Liver (tissue), 9 donors: ENCODE data around the gene NCS1. TPM values are rescaled to one million over a fixed set of nuclear protein-coding genes. Genes with fewer than 3 reads are reported as not detected.

ENCODE experiments used
- DNase-seq: peaks from one replicate; pipeline ENCODE4 v3.0.0-alpha.2; 2017; ENCODE audit warnings: low spot score
- H3K27ac ChIP-seq, 2 donors: one replicate each; pipeline ENCODE4 v1.7.0; 2013; ENCODE audit warnings: inconsistent platforms in 2 of 2, low read length in 2 of 2, control low read depth in 1 of 2, low read depth in 1 of 2, mild to moderate bottlenecking in 1 of 2
- H3K27me3 ChIP-seq, 4 donors: one replicate each; pipeline versions ENCODE4 v1.6.1 to v1.7.0; 2013; ENCODE audit warnings: low read length in 3 of 4, inconsistent platforms in 1 of 4, mild to moderate bottlenecking in 1 of 4, moderate library complexity in 1 of 4; ENCODE audit not compliant: control insufficient read depth in 4 of 4, insufficient read depth in 4 of 4
- H3K36me3 ChIP-seq, 4 donors: one replicate each; pipeline versions ENCODE4 v1.6.1 to v1.7.0; 2013; ENCODE audit warnings: low read length in 3 of 4, mild to moderate bottlenecking in 3 of 4, low read depth in 1 of 4, moderate library complexity in 1 of 4; ENCODE audit not compliant: control insufficient read depth in 4 of 4, insufficient read depth in 3 of 4
- H3K4me1 ChIP-seq, 4 donors: one replicate each; pipeline versions ENCODE4 v1.6.1 to v1.7.0; 2013; ENCODE audit warnings: low read length in 3 of 4, mild to moderate bottlenecking in 3 of 4, moderate library complexity in 1 of 4; ENCODE audit not compliant: control insufficient read depth in 4 of 4, insufficient read depth in 4 of 4
- H3K4me3 ChIP-seq, 3 donors: one replicate each; pipeline versions ENCODE4 v1.6.1 to v1.7.0; 2013; ENCODE audit warnings: low read length in 3 of 3, control low read depth in 1 of 3, low read depth in 1 of 3, mild to moderate bottlenecking in 1 of 3
- H3K9ac ChIP-seq, 2 donors: one replicate each; pipeline ENCODE4 v1.7.0; 2013; ENCODE audit warnings: low read length in 2 of 2, mild to moderate bottlenecking in 2 of 2, moderate library complexity in 2 of 2, control low read depth in 1 of 2, low read depth in 1 of 2
- H3K9me3 ChIP-seq, 4 donors: one replicate each; pipeline versions ENCODE4 v1.6.1 to v1.7.0; 2013; ENCODE audit warnings: low read length in 3 of 4; ENCODE audit not compliant: control insufficient read depth in 4 of 4
- ATF3 ChIP-seq: IDR thresholded peaks from 2 replicates; pipeline ENCODE4 v1.6.1; 2016; ENCODE audit warnings: antibody characterized with exemption
- CTCF ChIP-seq: fragments of 150-350 bp; IDR thresholded peaks from 2 replicates; pipeline ENCODE4 v1.5.1; 2017; ENCODE audit warnings: improper control_type of control experiment, low read depth, low read length; ENCODE audit not compliant: missing input control
- EGR1 ChIP-seq, 2 donors: IDR thresholded peaks; 2 replicates each; pipeline ENCODE4 v1.6.1; 2016 to 2018; ENCODE audit warnings: antibody characterized with exemption in 2 of 2, low read depth in 2 of 2
- FOXA1 ChIP-seq: IDR thresholded peaks from 2 replicates; pipeline ENCODE4 v1.6.1; 2016; ENCODE audit warnings: antibody characterized with exemption
- FOXA2 ChIP-seq: IDR thresholded peaks from 2 replicates; pipeline ENCODE4 v1.6.1; 2016; ENCODE audit warnings: antibody characterized with exemption
- GABPA ChIP-seq, 2 donors: IDR thresholded peaks in 1 of 2; conservative IDR thresholded peaks in 1 of 2; 2 replicates each; pipeline ENCODE4 v1.6.1; 2016; ENCODE audit warnings: antibody characterized with exemption in 2 of 2, mild to moderate bottlenecking in 1 of 2, moderate library complexity in 1 of 2
- HNF4A ChIP-seq, 2 donors: conservative IDR thresholded peaks; 2 replicates each; pipeline ENCODE4 v1.6.1; 2016; ENCODE audit warnings: antibody characterized with exemption in 2 of 2, mild to moderate bottlenecking in 2 of 2
- HNF4G ChIP-seq: IDR thresholded peaks from 2 replicates; pipeline ENCODE4 v1.6.1; 2016; ENCODE audit warnings: antibody characterized with exemption
- JUND ChIP-seq, 2 donors: IDR thresholded peaks; 2 replicates each; pipeline ENCODE4 v1.6.1; 2016; ENCODE audit warnings: antibody characterized with exemption in 2 of 2
- MAX ChIP-seq: IDR thresholded peaks from 2 replicates; pipeline ENCODE4 v1.6.1; 2016; ENCODE audit warnings: antibody characterized with exemption
- NR2F2 ChIP-seq: IDR thresholded peaks from 2 replicates; pipeline ENCODE4 v1.6.1; 2016; ENCODE audit warnings: antibody characterized with exemption
- RAD21 ChIP-seq, 2 donors: IDR thresholded peaks; 2 replicates each; pipeline ENCODE4 v1.6.1; 2016; ENCODE audit warnings: antibody characterized with exemption in 2 of 2, mild to moderate bottlenecking in 2 of 2
- REST ChIP-seq: IDR thresholded peaks from 2 replicates; pipeline ENCODE4 v1.6.1; 2016; ENCODE audit warnings: antibody characterized with exemption, mild to moderate bottlenecking
- RXRA ChIP-seq, 2 donors: IDR thresholded peaks; 2 replicates each; pipeline ENCODE4 v1.6.1; 2017 to 2018; ENCODE audit warnings: antibody characterized with exemption in 2 of 2, mild to moderate bottlenecking in 1 of 2
- SP1 ChIP-seq: IDR thresholded peaks from 2 replicates; pipeline ENCODE4 v1.6.1; 2018; ENCODE audit warnings: antibody characterized with exemption, mild to moderate bottlenecking
- YY1 ChIP-seq: IDR thresholded peaks from 2 replicates; pipeline ENCODE4 v1.6.1; 2016; ENCODE audit warnings: antibody characterized with exemption, mild to moderate bottlenecking
- ZBTB33 ChIP-seq: IDR thresholded peaks from 2 replicates; pipeline ENCODE4 v1.6.1; 2016; ENCODE audit warnings: antibody characterized with exemption
- WGBS: extraction: QIAGEN DNeasy Blood & Tissue Kit; methylation state at CpG from one replicate; pipeline ENCODE4 v1.1.7; 2013; 5-methylcytosine and 5-hydroxymethylcytosine counted together
- polyA plus RNA-seq, 2 donors: library from polyadenylated mRNA; stranded (reverse) in 1 of 2; unstranded in 1 of 2; fragments of 200-250 nt in 1 of 2; fragments of >200 nt in 1 of 2; fragmentation: Nextera tagmentation in 1 of 2; extraction: Ambion mirVana in 1 of 2; gene quantifications; one replicate each; pipeline versions ENCODE4 v1.2.1 to v1.2.3, GENCODE V29; 2013 to 2015
- total RNA-seq, 2 donors: library from RNA; depleted of rRNA; stranded (reverse); fragments of >200 nt; gene quantifications; one replicate each; pipeline ENCODE4 v1.2.3, GENCODE V29; 2014
- donor health status: healthy.
- donor health status: healthy.
- donor health status: healthy.
- donor health status: healthy.
- donor health status: healthy.

Gene NCS1
- total and polyA plus RNA-seq, 4 donors: 0.35 to 2.5 (median 1.2) TPM

GRCh38 chr9:130188860-130189481 lies 16.8 kb downstream of the NCS1 start:
- Histone ChIP-seq H3K4me3 (no peak overlapping the region), H3K9ac (no peak overlapping the region), H3K36me3 (no peaks in the 10 kb centered on the region), H3K27ac (no peak overlapping the region), H3K4me1 (no peaks in the 10 kb centered on the region), H3K9me3 (no peaks in the 10 kb centered on the region), H3K27me3 (no peaks in the 10 kb centered on the region)
- 90% methylated on average over 7 of the region's 7 CpGs for WGBS
- DNase-seq: no peak
- no peak for TF ChIP-seq ATF3
- TF ChIP-seq SP1: no peak
- no peak for TF ChIP-seq CTCF
- no peak for TF ChIP-seq RXRA (IDR thresholded peaks at IDR 0.05)
- TF ChIP-seq HNF4G: no peak
- no peak for TF ChIP-seq MAX
- no peak for TF ChIP-seq FOXA2
- TF ChIP-seq EGR1 (IDR thresholded peaks at IDR 0.05; ENCODE audit: low read depth in 2 of 2): no peak
- TF ChIP-seq FOXA1: no peak
- TF ChIP-seq REST: no peak

- TF ChIP-seq RAD21 (IDR thresholded peaks at IDR 0.05) (no peak), YY1 (no peak), RXRA (IDR thresholded peaks at IDR 0.05) (no peak), FOXA1 (no peak), NR2F2 (no peak), FOXA2 (no peak), EGR1 (IDR thresholded peaks at IDR 0.05; ENCODE audit: low read depth in 2 of 2) (no peak), JUND (IDR thresholded peaks at IDR 0.05) (no peak), HNF4A (conservative IDR thresholded peaks at IDR 0.05) (no peak), SP1 (no peak), CTCF (no peak), ATF3 (no peak), REST (no peak), ZBTB33 (no peak), GABPA (IDR thresholded peaks at IDR 0.05 in 1 of 2, conservative IDR thresholded peaks at IDR 0.05 in 1 of 2) (no peak)
- Histone ChIP-seq H3K9me3 (no peaks in the 10 kb centered on the region), H3K4me3 (no peak overlapping the region), H3K9ac (no peak overlapping the region), H3K36me3 (no peaks in the 10 kb centered on the region), H3K4me1 (no peaks in the 10 kb centered on the region), H3K27ac (no peak overlapping the region), H3K27me3 (no peaks in the 10 kb centered on the region)
- 82% methylated on average over 1 of the region's 1 CpG for WGBS
- no peak for DNase-seq
These were observed 17.6 kb downstream of the NCS1 start for GRCh38 chr9:130189840-130190239.
